ENCODE data around the gene ZNF358. TPM values are rescaled to one million over a fixed set of nuclear protein-coding genes. Genes with fewer than 3 reads are reported as not detected.
A peak's percentile ranks its signal among the peaks of the same experiment; 100 is the strongest.

Gene ZNF358
- total RNA-seq, 1 donor from 2014 or later, result 67.1 TPM

- no peak overlapping the region for H3K4me3 Mint-ChIP-seq
- H3K27me3 Mint-ChIP-seq, result no peaks in the 10 kb centered on the region
- TF ChIP-seq, protein P1, sequence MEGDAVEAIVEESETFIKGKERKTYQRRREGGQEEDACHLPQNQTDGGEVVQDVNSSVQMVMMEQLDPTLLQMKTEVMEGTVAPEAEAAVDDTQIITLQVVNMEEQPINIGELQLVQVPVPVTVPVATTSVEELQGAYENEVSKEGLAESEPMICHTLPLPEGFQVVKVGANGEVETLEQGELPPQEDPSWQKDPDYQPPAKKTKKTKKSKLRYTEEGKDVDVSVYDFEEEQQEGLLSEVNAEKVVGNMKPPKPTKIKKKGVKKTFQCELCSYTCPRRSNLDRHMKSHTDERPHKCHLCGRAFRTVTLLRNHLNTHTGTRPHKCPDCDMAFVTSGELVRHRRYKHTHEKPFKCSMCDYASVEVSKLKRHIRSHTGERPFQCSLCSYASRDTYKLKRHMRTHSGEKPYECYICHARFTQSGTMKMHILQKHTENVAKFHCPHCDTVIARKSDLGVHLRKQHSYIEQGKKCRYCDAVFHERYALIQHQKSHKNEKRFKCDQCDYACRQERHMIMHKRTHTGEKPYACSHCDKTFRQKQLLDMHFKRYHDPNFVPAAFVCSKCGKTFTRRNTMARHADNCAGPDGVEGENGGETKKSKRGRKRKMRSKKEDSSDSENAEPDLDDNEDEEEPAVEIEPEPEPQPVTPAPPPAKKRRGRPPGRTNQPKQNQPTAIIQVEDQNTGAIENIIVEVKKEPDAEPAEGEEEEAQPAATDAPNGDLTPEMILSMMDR (conservative IDR thresholded peaks at IDR 0.05), result no peak
- H3K27ac Mint-ChIP-seq, result no peak overlapping the region
- no peaks in the 10 kb centered on the region for H3K4me1 Mint-ChIP-seq (ENCODE audit: unreplicated experiment)
- peaks cover 4% of the 10 kb centered on the region for H3K36me3 Mint-ChIP-seq
- H3K9me3 Mint-ChIP-seq, result no peaks in the 10 kb centered on the region
- DNase-seq (ENCODE audit: extremely low spot score, unreplicated experiment), result no peak
Measured at GRCh38 chr19:7528192-7528519, 12.3 kb downstream of the ZNF358 start.

DNA sequence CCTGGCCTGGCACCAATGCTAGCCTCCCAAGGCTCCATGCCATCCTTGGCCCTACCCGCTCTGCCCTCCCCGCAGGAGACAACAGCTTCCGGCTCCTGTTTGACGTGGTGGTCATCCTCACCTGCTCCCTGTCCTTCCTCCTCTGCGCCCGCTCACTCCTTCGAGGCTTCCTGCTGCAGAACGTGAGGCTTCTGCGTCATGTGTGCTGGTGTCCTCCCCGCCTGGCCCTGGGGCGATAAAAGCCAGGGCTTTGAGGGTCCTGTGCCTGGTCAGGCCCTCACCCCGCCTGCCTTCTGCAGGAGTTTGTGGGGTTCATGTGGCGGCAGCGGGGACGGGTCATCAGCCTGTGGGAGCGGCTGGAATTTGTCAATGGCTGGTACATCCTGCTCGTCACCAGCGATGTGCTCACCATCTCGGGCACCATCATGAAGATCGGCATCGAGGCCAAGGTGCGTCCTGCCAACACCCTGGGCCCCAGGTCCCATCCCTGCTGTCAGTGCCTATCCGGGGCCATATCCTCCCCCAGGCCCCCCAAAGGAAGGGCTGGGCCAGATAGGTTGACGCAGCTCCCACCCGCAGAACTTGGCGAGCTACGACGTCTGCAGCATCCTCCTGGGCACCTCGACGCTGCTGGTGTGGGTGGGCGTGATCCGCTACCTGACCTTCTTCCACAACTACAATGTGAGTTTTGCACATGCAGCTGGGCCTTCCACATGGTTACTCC is 12.8 kb downstream of the ZNF358 start:
- Mint-ChIP-seq H3K36me3 (peaks cover 4% of the 10 kb centered on the region), H3K27ac (no peak overlapping the region), H3K4me1 (ENCODE audit: unreplicated experiment) (no peaks in the 10 kb centered on the region), H3K4me3 (no peak overlapping the region), H3K9me3 (no peaks in the 10 kb centered on the region), H3K27me3 (no peaks in the 10 kb centered on the region)
- TF ChIP-seq, protein P1 (conservative IDR thresholded peaks at IDR 0.05), result no peak
- no peak for DNase-seq (ENCODE audit: extremely low spot score, unreplicated experiment)

- Mint-ChIP-seq H3K9me3 (no peaks in the 10 kb centered on the region), H3K4me3 (no peak overlapping the region), H3K27ac (no peak overlapping the region), H3K36me3 (peaks cover 4% of the 10 kb centered on the region), H3K4me1 (ENCODE audit: unreplicated experiment) (no peaks in the 10 kb centered on the region), H3K27me3 (no peaks in the 10 kb centered on the region)
- TF ChIP-seq, protein P1 (conservative IDR thresholded peaks at IDR 0.05), result no peak
- no peak for DNase-seq (ENCODE audit: extremely low spot score, unreplicated experiment)
Measured at GRCh38 chr19:7529246-7529600, 13.3 kb downstream of the ZNF358 start.

GRCh38 chr19:7529610-7530490 is 13.9 kb downstream of the ZNF358 start:
- Mint-ChIP-seq H3K4me3 (no peak overlapping the region), H3K4me1 (ENCODE audit: unreplicated experiment) (no peaks in the 10 kb centered on the region), H3K27me3 (no peaks in the 10 kb centered on the region), H3K27ac (no peak overlapping the region), H3K9me3 (no peaks in the 10 kb centered on the region), H3K36me3 (peaks cover 4% of the 10 kb centered on the region)
- DNase-seq (ENCODE audit: extremely low spot score, unreplicated experiment), result no peak
- TF ChIP-seq, protein P1 (conservative IDR thresholded peaks at IDR 0.05), result no peak

DNA sequence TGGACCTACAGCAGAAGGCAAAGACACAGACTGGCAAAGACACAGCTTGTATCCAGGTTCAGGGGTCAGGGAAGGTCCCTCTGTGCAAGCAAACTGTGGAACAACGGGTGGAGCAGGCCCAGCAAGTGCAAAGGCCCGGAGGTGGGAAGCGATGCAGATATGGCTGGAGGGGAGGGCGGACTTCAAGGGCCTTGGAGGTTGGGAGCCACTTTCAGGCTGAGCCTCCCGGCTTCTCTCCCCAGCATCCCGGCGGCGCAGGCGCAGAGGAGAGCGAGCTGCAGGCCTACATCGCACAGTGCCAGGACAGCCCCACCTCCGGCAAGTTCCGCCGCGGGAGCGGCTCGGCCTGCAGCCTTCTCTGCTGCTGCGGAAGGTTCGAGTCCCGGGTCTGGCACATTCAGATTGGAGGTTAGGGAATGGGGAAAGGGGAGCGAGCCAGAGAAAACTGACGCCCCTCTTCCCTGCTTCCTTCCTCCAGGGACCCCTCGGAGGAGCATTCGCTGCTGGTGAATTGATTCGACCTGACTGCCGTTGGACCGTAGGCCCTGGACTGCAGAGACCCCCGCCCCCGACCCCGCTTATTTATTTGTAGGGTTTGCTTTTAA is 17.5 kb downstream of the ZNF358 start:
- DNase-seq (ENCODE audit: extremely low spot score, unreplicated experiment), result no peak
- TF ChIP-seq, protein P1 (conservative IDR thresholded peaks at IDR 0.05), result no peak
- Mint-ChIP-seq H3K4me3 (peak overlapping the region; percentile 97), H3K4me1 (ENCODE audit: unreplicated experiment) (peaks cover 4% of the 10 kb centered on the region), H3K9me3 (no peaks in the 10 kb centered on the region), H3K27ac (peak overlapping the region; percentile 94), H3K36me3 (peaks cover 4% of the 10 kb centered on the region), H3K27me3 (no peaks in the 10 kb centered on the region)
